ENCODE data around the gene CEP63. TPM values are rescaled to one million over a fixed set of nuclear protein-coding genes. Genes with fewer than 3 reads are reported as not detected.
"Not testable (repeated sequence)": the region's sequence is repeated elsewhere in the genome, so short reads cannot be mapped to it uniquely, and the experiment has no call there.

The CEP63 gene
- total RNA-seq, 1 donor from 2014 or later, result 21.2 TPM

- no peak for DNase-seq (ENCODE audit: low read depth, low spot score)
Observed at GRCh38 chr3:134511500-134511899, 25.6 kb downstream of the CEP63 start.

- DNase-seq (ENCODE audit: low read depth, low spot score), result no peak
Observed at GRCh38 chr3:134516905-134517304, 31.0 kb downstream of the CEP63 start.

- DNase-seq (ENCODE audit: low read depth, low spot score), result no peak
Observed at GRCh38 chr3:134517791-134518190, 31.9 kb downstream of the CEP63 start.

GRCh38 chr3:134522541-134522940, 36.7 kb downstream of the CEP63 start:
- no peak for DNase-seq (ENCODE audit: low read depth, low spot score)

- DNase-seq (ENCODE audit: low read depth, low spot score), result no peak
Observed at GRCh38 chr3:134525293-134525692, 39.4 kb downstream of the CEP63 start.

- DNase-seq (ENCODE audit: low read depth, low spot score), result no peak
Observed at GRCh38 chr3:134526319-134526718, 40.5 kb downstream of the CEP63 start.

- DNase-seq (ENCODE audit: low read depth, low spot score), result no peak
Observed at GRCh38 chr3:134527037-134527436, 41.2 kb downstream of the CEP63 start.

GRCh38 chr3:134527538-134528186, 41.8 kb downstream of the CEP63 start:
- no peak for DNase-seq (ENCODE audit: low read depth, low spot score)

- DNase-seq (ENCODE audit: low read depth, low spot score), result no peak
Observed at GRCh38 chr3:134533493-134533892, 47.6 kb downstream of the CEP63 start.

GRCh38 chr3:134535186-134535970, 49.5 kb downstream of the CEP63 start:
- no peak for DNase-seq (ENCODE audit: low read depth, low spot score)

GRCh38 chr3:134536781-134537180, 50.9 kb downstream of the CEP63 start:
- DNase-seq (ENCODE audit: low read depth, low spot score), result no peak

GRCh38 chr3:134542287-134542958, 56.6 kb downstream of the CEP63 start:
- DNase-seq (ENCODE audit: low read depth, low spot score), result no peak

GRCh38 chr3:134543113-134543512, 57.3 kb downstream of the CEP63 start:
- DNase-seq (ENCODE audit: low read depth, low spot score), result no peak

GRCh38 chr3:134544316-134544715, 58.5 kb downstream of the CEP63 start:
- no peak for DNase-seq (ENCODE audit: low read depth, low spot score)

- DNase-seq (ENCODE audit: low read depth, low spot score), result not testable (repeated sequence)
Observed at GRCh38 chr3:134544783-134545182, 58.9 kb downstream of the CEP63 start.

GRCh38 chr3:134545818-134546217, 60.0 kb downstream of the CEP63 start:
- DNase-seq (ENCODE audit: low read depth, low spot score), result no peak

GRCh38 chr3:134552784-134553183, 66.9 kb downstream of the CEP63 start:
- DNase-seq (ENCODE audit: low read depth, low spot score), result no peak

- no peak for DNase-seq (ENCODE audit: low read depth, low spot score)
Observed at GRCh38 chr3:134559591-134559990, 73.7 kb downstream of the CEP63 start.

GRCh38 chr3:134562055-134562454, 76.2 kb downstream of the CEP63 start:
- DNase-seq (ENCODE audit: low read depth, low spot score), result no peak

GRCh38 chr3:134563601-134564000, 77.7 kb downstream of the CEP63 start:
- no peak for DNase-seq (ENCODE audit: low read depth, low spot score)

GRCh38 chr3:134564991-134565390, 79.1 kb downstream of the CEP63 start:
- DNase-seq (ENCODE audit: low read depth, low spot score), result no peak

- DNase-seq (ENCODE audit: low read depth, low spot score), result no peak
Observed at GRCh38 chr3:134567605-134568004, 81.7 kb downstream of the CEP63 start.
